Measurements from ENCODE around the gene ADAMTS7.
A peak's percentile ranks its signal among the peaks of the same experiment; 100 is the strongest.

Gene ADAMTS7

DNA sequence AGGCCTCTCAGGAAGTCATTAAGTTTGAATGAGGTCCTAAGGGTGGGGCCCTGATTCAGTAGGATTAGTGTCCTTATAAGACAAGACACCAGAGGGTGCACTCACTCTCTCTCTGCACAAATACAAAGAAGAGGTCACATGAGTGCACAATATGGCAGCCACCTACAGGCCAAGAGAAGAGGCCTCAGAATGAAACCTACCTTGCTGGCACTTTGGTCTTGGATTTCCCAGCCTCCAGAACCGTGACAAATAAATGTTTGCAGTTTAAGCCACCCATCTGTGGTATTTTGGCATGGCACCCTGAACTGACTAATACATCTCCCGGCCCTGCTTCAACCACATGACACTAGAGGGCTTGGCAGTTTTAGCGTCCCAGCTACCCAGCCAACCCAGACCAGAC is 96.4 kb downstream of the ADAMTS7 start:
- no peak for DNase-seq

GRCh38 chr15:78712797-78713515 is 98.3 kb downstream of the ADAMTS7 start:
- no peak for DNase-seq

DNA sequence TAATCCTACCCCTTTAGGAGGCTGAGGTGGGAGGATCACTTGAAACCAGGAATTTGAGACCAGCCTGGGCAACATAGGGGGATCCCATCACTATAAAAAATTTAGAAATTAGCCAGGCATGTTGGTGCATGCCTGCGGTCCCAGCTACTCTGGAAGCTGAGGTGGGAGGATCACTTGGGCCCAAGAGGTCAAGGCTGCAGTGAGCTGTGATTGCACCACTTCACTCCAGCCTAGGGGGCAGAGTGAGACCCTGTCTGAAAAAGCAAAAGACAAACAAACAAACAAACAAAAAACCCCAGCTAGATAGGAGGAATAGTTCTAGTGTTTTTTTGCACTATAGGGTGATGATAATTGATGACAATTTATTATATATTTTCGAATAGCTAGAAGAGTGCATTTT is 99.6 kb downstream of the ADAMTS7 start:
- no peak for DNase-seq

GRCh38 chr15:78709263-78709882 is 101.9 kb downstream of the ADAMTS7 start:
- DNase-seq: peak; percentile 75
